Activated T-helper 17 cell treated with anti-CD3 and anti-CD28 coated beads, Interleukin-2, amount 50 U/mL, for 72 hours (primary cell): ENCODE results near the gene ANKRD12. TPM values are rescaled to one million over a fixed set of nuclear protein-coding genes. Genes with fewer than 3 reads are reported as not detected.
"Not testable (repeated sequence)": the region's sequence is repeated elsewhere in the genome, so short reads cannot be mapped to it uniquely, and the experiment has no call there.

Experiments used
- ATAC-seq: fragments of 150-1000 bp; cut with Tn5 transposase; replicated peaks from 2 replicates; pipeline ENCODE4 v1.10.0; 2021; ENCODE audit warnings: mild to moderate bottlenecking, moderate library complexity
- H3K27ac Mint-ChIP-seq: one replicate; pipeline ENCODE4 v1.8.0; 2022; ENCODE audit warnings: mixed read lengths
- H3K27me3 Mint-ChIP-seq: one replicate; pipeline ENCODE4 v1.8.0; 2022; ENCODE audit warnings: mixed read lengths
- H3K36me3 Mint-ChIP-seq: one replicate; pipeline ENCODE4 v1.8.0; 2022; ENCODE audit warnings: low read depth, mild to moderate bottlenecking, mixed read lengths
- H3K4me1 Mint-ChIP-seq: one replicate; pipeline ENCODE4 v1.8.0; 2022; ENCODE audit warnings: mixed read lengths
- H3K4me3 Mint-ChIP-seq: one replicate; pipeline ENCODE4 v1.8.0; 2022; ENCODE audit warnings: mild to moderate bottlenecking, mixed read lengths
- H3K9me3 Mint-ChIP-seq: one replicate; pipeline ENCODE4 v1.8.0; 2022; ENCODE audit warnings: mixed read lengths
- total RNA-seq, 2 donors: library from RNA; stranded (reverse); gene quantifications; one replicate each; pipeline ENCODE4 v1.2.3, GENCODE V29; 2022

ANKRD12 gene
- total RNA-seq, 2 donors from 2014 or later, result 104 to 170 TPM

DNA sequence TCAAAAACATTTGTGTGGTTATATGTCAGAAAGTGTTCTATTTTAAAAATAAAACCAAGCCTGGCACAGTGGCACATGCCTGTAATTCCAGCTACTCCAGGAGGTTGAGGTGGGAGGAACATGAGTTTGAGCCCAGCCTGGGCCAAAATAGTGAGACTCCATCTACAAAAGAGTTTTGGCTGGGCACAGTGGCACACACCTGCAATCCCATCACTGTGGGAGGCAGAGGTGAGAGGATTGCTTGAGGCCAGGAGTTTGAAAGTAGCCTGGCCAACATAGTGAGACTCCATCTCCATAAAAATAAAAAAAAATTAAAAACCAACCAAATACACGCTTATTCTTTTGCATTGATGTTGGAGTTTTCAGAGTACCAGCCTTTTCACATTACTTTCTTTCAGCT lies 9.6 kb downstream of the ANKRD12 start:
- no peaks in the 10 kb centered on the region for H3K9me3 Mint-ChIP-seq
- peak overlapping the region; percentile 85 for H3K27ac Mint-ChIP-seq
- ATAC-seq, result no peak
- peak overlapping the region; percentile 67 for H3K4me3 Mint-ChIP-seq
- H3K36me3 Mint-ChIP-seq, result peaks cover 81% of the 10 kb centered on the region
- H3K4me1 Mint-ChIP-seq, result peaks cover 68% of the 10 kb centered on the region
- H3K27me3 Mint-ChIP-seq, result no peaks in the 10 kb centered on the region

GRCh38 chr18:9147440-9148202 lies 11.0 kb downstream of the ANKRD12 start:
- H3K36me3 Mint-ChIP-seq, result peaks cover 77% of the 10 kb centered on the region
- peak overlapping the region; percentile 71 for H3K27ac Mint-ChIP-seq
- no peaks in the 10 kb centered on the region for H3K9me3 Mint-ChIP-seq
- H3K27me3 Mint-ChIP-seq, result no peaks in the 10 kb centered on the region
- peak overlapping the region; percentile 67 for H3K4me3 Mint-ChIP-seq
- ATAC-seq, result peak; percentile 31
- H3K4me1 Mint-ChIP-seq, result peaks cover 54% of the 10 kb centered on the region

DNA sequence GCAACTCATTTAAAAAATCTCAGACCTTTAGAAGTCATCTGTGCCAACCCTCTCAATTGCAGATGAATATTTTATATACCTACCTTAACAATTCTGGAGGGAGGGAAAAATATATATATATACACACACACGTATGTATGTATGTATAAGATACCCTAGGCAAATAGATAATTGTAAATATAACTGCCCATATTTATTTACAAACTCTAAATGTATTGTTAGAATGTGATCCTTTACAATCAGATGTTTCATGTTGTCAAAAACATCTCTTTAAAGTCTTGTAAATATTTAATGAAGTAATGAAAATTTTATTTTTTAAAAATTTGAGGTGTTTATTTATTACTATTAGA lies 11.6 kb downstream of the ANKRD12 start:
- H3K36me3 Mint-ChIP-seq, result peaks cover 77% of the 10 kb centered on the region
- H3K9me3 Mint-ChIP-seq, result no peaks in the 10 kb centered on the region
- H3K4me3 Mint-ChIP-seq, result peak overlapping the region; percentile 67
- H3K27me3 Mint-ChIP-seq, result no peaks in the 10 kb centered on the region
- H3K4me1 Mint-ChIP-seq, result peaks cover 58% of the 10 kb centered on the region
- H3K27ac Mint-ChIP-seq, result peak overlapping the region; percentile 71
- ATAC-seq, result no peak

DNA sequence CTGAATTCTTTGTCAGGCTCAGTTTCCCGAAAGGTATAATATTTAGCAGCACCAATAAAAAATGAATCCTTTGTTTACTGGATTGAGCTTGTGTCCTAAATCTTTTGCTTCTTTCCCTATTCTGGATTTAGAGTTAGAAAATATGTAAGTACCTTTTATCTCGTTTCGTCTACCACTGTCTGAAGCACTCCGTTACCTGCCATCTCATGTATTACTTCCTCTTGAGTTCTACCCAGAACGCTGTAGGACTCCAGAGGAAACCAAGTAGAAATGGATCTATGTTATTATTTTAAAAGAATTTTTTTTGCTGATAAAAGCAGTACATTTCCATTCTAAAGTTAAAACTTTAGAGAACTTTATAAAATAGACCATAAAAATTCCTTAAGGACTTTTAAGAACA lies 13.5 kb downstream of the ANKRD12 start:
- H3K27me3 Mint-ChIP-seq, result no peaks in the 10 kb centered on the region
- H3K4me3 Mint-ChIP-seq, result peak overlapping the region; percentile 52
- H3K4me1 Mint-ChIP-seq, result peaks cover 67% of the 10 kb centered on the region
- H3K27ac Mint-ChIP-seq, result no peak overlapping the region
- no peak for ATAC-seq
- H3K36me3 Mint-ChIP-seq, result peaks cover 86% of the 10 kb centered on the region
- no peaks in the 10 kb centered on the region for H3K9me3 Mint-ChIP-seq

- Mint-ChIP-seq H3K4me3 (peak overlapping the region; percentile 19), H3K27me3 (no peaks in the 10 kb centered on the region), H3K9me3 (peaks cover 4% of the 10 kb centered on the region), H3K36me3 (peaks cover 87% of the 10 kb centered on the region), H3K4me1 (peaks cover 58% of the 10 kb centered on the region), H3K27ac (peak overlapping the region; percentile 76)
- ATAC-seq, result no peak
Observed at GRCh38 chr18:9153256-9153655, 16.7 kb downstream of the ANKRD12 start.

DNA sequence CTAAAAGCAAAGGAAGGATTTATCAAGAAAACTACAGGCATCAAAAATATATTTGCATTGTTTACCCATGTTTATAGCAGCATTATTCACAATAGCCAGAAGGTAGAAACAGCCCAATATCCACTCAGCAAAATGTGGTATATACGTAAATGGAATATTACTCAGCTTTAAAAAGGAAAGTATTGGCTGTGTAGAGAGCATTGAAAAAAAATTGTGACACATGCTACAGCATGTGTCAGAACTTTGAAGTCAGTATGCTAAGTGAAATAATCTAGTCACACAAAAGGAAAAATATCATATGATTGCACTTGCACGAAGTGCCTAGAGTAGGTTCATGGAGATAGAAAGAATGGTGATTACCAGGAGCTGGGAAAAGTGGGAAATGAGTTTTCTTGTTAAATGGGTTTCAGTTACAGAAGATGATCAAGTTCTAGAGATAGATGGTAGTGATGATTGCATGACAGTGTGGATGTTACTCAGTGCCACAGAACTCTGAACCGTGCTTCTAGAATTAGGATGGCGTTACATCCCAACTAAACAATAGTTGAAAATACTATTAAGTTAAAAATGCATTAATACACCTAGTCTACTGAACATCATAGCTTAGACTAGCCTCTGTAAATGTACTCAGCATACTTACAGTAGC lies 20.1 kb downstream of the ANKRD12 start:
- peaks cover 81% of the 10 kb centered on the region for H3K36me3 Mint-ChIP-seq
- H3K4me3 Mint-ChIP-seq, result peak overlapping the region; percentile 65
- ATAC-seq, result peak; percentile 94
- H3K9me3 Mint-ChIP-seq, result peaks cover 4% of the 10 kb centered on the region
- no peaks in the 10 kb centered on the region for H3K27me3 Mint-ChIP-seq
- peak overlapping the region; percentile 91 for H3K27ac Mint-ChIP-seq
- H3K4me1 Mint-ChIP-seq, result peaks cover 57% of the 10 kb centered on the region

DNA sequence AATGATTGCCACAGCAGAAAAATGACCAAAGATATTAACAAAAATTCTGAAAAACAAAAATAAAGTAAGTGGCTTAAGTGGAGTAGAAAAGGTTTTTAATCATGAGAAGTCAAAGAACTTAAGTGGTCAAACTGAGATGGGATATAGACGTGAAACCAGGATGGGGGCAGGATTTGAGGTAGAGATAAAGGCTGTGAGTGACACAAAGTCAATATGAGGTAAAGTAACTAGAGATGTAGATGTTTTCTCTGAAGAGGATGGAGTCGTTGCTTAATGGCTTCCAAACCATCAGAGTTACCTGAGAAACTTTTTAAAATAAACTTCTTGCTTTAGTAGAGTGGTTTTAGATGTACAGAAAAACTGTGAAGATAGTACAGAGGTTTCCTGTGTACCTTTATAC lies 21.2 kb downstream of the ANKRD12 start:
- Mint-ChIP-seq H3K27ac (peak overlapping the region; percentile 91), H3K9me3 (peaks cover 7% of the 10 kb centered on the region), H3K4me3 (peak overlapping the region; percentile 65)

DNA sequence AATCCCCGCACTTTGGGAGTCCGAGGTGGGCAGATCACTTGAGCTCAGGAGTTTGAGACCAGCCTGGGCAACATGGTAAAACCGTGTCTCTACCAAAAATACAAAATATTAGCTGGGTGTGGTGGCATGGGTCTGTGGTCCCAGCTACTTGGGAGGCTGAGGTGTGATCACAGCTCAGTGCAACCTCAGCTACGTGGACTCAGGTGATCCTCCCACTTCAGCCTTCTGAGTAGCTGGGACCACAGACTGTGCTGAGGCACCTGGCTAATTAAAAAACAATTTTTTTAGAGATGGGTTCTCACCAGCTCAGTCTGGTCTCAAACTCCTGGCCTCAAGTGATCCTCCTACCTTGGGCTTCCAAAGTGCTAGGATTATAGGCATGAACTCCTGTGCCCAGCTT lies 23.4 kb downstream of the ANKRD12 start:
- Mint-ChIP-seq H3K36me3 (peaks cover 84% of the 10 kb centered on the region), H3K27me3 (no peaks in the 10 kb centered on the region), H3K9me3 (peaks cover 21% of the 10 kb centered on the region), H3K4me1 (peaks cover 57% of the 10 kb centered on the region), H3K4me3 (no peak overlapping the region), H3K27ac (no peak overlapping the region)
- no peak for ATAC-seq

More for the DNA sequence above, 21.2 kb downstream of the ANKRD12 start:
- Mint-ChIP-seq H3K4me1 (peaks cover 63% of the 10 kb centered on the region), H3K27me3 (no peaks in the 10 kb centered on the region), H3K36me3 (peaks cover 84% of the 10 kb centered on the region)
- ATAC-seq, result no peak

DNA sequence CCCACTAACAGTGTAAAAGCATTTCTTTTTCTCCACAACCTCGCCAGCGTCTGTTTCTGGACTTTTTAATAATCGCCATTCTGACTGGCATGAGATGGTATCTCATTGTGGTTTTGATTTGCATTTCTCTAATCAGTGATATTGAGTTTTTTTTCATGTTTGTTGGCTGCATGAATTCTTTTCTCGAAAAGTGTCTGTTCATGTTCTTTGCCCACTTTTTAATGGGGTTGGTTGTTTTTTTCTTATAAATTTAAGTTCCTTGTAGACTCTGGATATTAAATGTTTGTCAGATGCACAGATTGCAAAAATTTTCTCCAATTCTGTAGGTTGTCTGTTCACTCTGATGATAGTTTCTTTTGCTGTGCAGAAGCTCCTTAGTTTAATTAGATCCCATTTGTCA lies 26.1 kb downstream of the ANKRD12 start:
- Mint-ChIP-seq H3K9me3 (peaks cover 19% of the 10 kb centered on the region), H3K4me3 (peak overlapping the region; percentile 23)

GRCh38 chr18:9164149-9164548 lies 27.6 kb downstream of the ANKRD12 start:
- H3K9me3 Mint-ChIP-seq, result peaks cover 19% of the 10 kb centered on the region
- H3K27me3 Mint-ChIP-seq, ATAC-seq, H3K27ac Mint-ChIP-seq: not testable (repeated sequence)
- H3K36me3 Mint-ChIP-seq, result peaks cover 69% of the 10 kb centered on the region
- peaks cover 51% of the 10 kb centered on the region for H3K4me1 Mint-ChIP-seq
- H3K4me3 Mint-ChIP-seq, result peak overlapping the region; percentile 8

More for the DNA sequence above, 26.1 kb downstream of the ANKRD12 start:
- ATAC-seq, H3K27ac Mint-ChIP-seq, H3K27me3 Mint-ChIP-seq: not testable (repeated sequence)
- H3K4me1 Mint-ChIP-seq, result peaks cover 50% of the 10 kb centered on the region
- H3K36me3 Mint-ChIP-seq, result peaks cover 71% of the 10 kb centered on the region

DNA sequence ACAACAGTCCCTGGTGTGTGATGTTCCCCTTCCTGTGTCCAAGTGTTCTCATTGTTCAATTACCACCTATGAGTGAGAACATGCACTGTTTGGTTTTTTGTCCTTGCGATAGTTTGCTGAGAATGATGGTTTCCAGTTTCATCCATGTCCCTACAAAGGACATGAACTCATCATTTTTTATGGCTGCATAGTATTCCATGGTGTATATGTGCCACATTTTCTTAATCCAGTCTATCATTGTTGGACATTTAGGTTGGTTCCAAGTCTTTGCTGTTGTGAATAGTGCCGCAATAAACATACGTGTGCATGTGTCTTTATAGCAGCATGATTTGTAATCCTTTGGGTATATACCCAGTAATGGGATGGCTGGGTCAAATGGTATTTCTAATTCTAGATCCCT lies 29.3 kb downstream of the ANKRD12 start:
- Mint-ChIP-seq H3K4me1 (peaks cover 57% of the 10 kb centered on the region), H3K36me3 (peaks cover 80% of the 10 kb centered on the region), H3K9me3 (peaks cover 19% of the 10 kb centered on the region)
- not testable (repeated sequence) for ATAC-seq, H3K4me3 Mint-ChIP-seq, H3K27me3 Mint-ChIP-seq, H3K27ac Mint-ChIP-seq

- Mint-ChIP-seq H3K4me1 (peaks cover 62% of the 10 kb centered on the region), H3K36me3 (peaks cover 65% of the 10 kb centered on the region), H3K27ac (peak overlapping the region; percentile 65), H3K4me3 (peak overlapping the region; percentile 65)
- H3K9me3 Mint-ChIP-seq, ATAC-seq, H3K27me3 Mint-ChIP-seq: not testable (repeated sequence)
Observed at GRCh38 chr18:9169515-9169914, 32.9 kb downstream of the ANKRD12 start.

DNA sequence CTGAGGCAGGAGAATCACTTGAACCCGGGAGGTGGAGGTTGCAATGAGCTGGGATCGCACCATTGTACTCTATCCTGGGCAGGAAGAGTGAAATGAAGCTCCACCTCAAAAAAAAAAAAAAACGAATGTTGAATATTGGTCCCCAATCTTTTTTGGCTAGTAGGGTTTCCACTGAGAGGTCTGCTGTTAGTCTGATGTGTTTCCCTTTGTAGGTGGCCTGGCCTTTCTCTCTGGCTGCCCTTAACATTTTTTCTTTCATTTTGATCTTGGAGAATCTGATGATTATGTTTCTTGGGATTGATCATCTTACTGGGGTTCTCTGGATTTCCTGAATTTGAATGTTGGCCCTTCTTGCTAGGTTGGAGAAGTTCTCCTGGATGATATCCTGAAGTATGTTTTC lies 35.3 kb downstream of the ANKRD12 start:
- Mint-ChIP-seq H3K27ac (peak overlapping the region; percentile 8), H3K4me1 (peaks cover 59% of the 10 kb centered on the region), H3K36me3 (peaks cover 78% of the 10 kb centered on the region), H3K4me3 (peak overlapping the region; percentile 43)
- not testable (repeated sequence) for H3K9me3 Mint-ChIP-seq, ATAC-seq, H3K27me3 Mint-ChIP-seq

DNA sequence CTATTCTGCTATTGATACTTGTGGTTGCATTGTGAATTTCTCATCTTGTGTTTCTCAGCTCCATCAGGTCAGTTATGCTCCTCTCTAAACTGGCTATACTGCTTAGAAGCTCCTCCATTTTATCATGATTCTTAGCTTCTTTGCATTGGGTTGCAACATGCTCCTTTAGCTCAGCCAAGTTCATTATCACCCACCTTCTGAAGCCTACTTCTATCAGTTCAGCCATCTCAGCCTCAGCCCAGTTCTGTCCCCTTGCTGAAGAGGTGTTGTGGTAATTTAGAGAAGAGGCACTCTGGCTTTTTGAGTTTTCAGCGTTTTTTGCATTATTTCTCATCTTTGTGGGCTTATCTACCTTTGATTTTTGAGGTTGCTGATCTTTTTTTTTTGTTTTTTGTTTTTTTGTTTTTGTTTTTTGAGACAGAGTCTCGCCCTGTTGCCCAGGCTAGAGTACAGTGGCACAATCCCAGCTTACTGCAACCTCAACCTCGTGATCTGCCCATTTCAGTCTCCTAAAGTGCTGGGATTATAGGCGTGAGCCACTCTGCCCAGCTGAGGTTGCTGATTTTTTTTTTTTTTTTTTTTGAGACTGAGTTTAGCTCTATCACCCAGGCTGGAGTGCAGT lies 36.0 kb downstream of the ANKRD12 start:
- ATAC-seq, result no peak
- Mint-ChIP-seq H3K27me3 (no peaks in the 10 kb centered on the region), H3K27ac (peak overlapping the region; percentile 8), H3K4me1 (peaks cover 59% of the 10 kb centered on the region), H3K9me3 (no peaks in the 10 kb centered on the region), H3K36me3 (peaks cover 76% of the 10 kb centered on the region), H3K4me3 (peak overlapping the region; percentile 43)
